Activated T-cell treated with anti-CD3 and anti-CD28 coated beads for 24 hours (primary cell): ENCODE results near the gene LIN37.
"Not testable (repeated sequence)": the region's sequence is repeated elsewhere in the genome, so short reads cannot be mapped to it uniquely, and the experiment has no call there.

Experiments
- DNase-seq: peaks from one replicate; pipeline ENCODE4 v3.0.0-alpha.2; 2020; ENCODE audit warnings: low read depth

The LIN37 gene

GRCh38 chr19:35789978-35790944 is 41.9 kb downstream of the LIN37 start:
- DNase-seq: no peak

- no peak for DNase-seq
Observed at GRCh38 chr19:35790981-35791813, 42.8 kb downstream of the LIN37 start.

- no peak for DNase-seq
Observed at GRCh38 chr19:35791814-35792279, 43.5 kb downstream of the LIN37 start.

DNA sequence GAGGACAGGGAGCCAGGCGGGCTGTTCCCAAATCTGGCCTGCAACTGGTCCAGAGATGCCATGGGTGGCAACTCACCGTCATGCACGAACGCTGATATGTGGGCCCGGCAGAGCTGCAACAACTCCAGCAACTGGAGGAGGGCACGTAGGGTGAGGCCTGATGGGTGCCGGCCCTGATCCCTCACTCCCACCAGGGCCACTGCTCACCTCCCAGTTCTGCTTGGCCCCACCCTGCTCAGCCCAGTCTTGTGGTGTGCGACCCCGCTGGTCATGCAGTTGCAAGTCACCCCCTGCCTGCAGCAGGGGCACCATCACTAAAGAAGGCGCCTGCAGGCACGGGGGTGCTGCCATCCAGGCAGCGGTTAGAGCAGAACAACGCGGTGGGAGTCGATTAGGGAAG is 43.9 kb downstream of the LIN37 start:
- DNase-seq: no peak

GRCh38 chr19:35792888-35793287 is 44.5 kb downstream of the LIN37 start:
- DNase-seq: no peak

GRCh38 chr19:35793381-35794165 is 45.2 kb downstream of the LIN37 start:
- DNase-seq: no peak

- not testable (repeated sequence) for DNase-seq
Observed at GRCh38 chr19:35795564-35795963, 47.2 kb downstream of the LIN37 start.

DNA sequence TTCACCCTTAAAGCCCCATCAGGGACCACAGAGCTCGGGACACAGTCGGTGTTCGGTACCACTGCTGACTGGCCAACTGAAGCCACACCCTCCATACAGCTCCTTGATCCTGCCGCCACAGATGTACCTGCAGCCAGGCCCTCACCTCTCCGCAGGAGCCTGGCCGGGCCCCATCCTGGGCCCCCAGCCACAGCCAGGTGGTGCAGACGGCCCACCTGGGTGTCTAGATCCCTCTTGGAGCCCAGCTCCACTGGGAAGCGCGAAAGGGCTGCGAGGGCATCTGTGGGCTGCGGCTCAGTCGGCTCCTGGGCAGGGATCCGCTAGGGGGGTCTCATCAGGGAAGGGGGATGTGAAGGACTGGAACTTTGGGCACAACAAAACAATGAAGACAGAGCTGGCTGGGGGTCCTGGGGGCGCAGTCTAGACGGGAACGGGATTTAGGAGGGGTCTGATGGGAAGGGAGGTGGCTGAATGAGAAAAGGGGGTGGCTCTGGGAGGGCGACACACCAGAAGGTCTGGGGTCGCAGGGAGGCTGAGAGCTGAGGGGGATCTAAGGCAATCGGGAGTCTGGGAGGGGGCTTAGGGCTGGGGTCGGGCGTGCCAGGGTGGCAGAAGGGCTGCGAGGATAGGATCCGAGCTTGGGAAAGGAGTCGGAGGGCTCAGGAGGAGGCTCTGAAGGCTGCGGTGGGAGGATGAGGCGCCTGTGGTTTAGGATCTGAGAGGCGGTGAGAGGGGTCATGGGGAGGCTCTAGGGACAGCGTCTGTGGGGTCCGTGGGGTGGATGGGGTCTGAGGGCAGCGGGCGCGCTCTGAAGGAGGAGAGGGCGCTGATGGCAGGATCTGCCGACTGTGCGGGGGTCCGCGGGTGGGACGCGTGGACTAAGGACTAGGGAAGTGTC is 48.5 kb downstream of the LIN37 start:
- DNase-seq: no peak

GRCh38 chr19:35797663-35798062 is 49.3 kb downstream of the LIN37 start:
- no peak for DNase-seq

DNA sequence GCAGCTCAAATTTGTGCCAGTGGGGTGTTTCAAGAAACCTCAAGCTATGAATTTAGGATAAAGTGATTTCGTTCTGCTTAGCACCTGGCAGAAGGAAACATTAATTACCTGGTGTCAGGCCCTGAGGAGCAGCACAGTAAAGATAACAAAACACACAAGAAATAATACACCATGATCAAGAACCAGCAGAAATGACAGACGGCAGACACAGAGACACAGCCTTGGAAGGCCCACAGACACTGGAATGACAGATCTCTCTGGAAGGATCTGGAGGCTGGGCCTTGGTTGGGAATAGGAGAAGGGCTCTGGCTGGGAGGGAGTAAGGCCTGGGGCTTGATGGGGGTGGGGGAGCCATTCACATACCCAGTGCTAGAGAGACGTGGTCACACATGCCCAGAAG is 53.5 kb downstream of the LIN37 start:
- DNase-seq: no peak
